Activated CD4-positive, alpha-beta T cell treated with anti-CD3 and anti-CD28 coated beads for 48 hours (primary cell): ENCODE results near the gene MAFG.
"Not testable (repeated sequence)": the region's sequence is repeated elsewhere in the genome, so short reads cannot be mapped to it uniquely, and the experiment has no call there.

Experiments
- DNase-seq: peaks from one replicate; pipeline ENCODE4 v3.0.0-alpha.2; 2020

Gene MAFG

GRCh38 chr17:81922566-81923301 lies 4.8 kb downstream of the MAFG start:
- DNase-seq = no peak

- DNase-seq = no peak
These were observed 5.5 kb downstream of the MAFG start for GRCh38 chr17:81921996-81922565.

DNA sequence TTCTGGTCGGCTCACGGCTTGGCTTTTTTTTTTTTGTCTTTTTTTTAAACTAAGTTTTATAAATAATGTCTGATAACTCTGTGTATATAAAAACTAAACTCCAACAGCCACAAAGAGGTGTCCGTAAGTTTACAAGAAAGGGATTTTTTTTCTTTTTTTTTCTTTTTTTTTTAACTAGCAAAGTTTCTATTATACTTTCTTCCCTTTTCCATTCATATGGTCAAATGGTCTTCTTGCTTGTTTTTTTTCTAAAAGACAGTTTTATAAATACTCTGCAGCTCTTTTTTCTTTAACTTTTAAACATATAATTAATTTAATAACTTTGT lies 6.0 kb downstream of the MAFG start:
- DNase-seq = no peak

GRCh38 chr17:81920612-81921536 lies 6.7 kb downstream of the MAFG start:
- DNase-seq = no peak

DNA sequence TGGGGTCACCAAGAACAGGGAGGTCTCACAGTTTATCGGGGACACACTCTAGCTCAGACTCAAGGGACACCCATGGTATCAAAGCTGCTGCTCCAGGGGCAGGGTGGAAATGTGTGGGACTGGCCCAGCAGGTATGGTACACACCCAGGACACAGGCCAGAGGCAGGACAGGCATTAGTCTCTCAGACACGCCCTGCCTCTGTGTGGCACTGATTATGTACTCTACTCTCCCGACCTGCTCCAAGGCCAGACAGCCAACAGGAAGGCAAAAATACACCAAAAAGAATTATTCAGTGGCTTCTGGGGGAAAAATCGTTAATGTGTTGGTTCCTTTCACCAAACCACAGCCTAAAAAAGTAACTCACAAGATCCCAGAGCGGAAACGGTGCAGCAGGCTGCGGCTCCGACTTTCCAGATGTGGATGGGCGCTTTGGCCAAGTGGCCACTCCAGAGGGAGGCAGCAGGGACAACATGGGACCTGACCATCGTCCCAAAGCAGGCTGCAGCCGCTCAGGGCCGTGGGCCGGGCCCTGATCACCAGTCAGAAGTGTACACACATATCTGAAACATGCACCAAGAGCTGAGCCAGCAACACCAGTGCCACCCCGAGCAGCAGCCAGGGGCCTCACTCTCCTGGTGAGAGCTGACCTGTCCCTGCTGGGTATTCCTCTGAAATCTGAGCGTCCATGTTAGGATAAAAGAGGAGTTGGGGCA lies 8.5 kb downstream of the MAFG start:
- DNase-seq = no peak

DNA sequence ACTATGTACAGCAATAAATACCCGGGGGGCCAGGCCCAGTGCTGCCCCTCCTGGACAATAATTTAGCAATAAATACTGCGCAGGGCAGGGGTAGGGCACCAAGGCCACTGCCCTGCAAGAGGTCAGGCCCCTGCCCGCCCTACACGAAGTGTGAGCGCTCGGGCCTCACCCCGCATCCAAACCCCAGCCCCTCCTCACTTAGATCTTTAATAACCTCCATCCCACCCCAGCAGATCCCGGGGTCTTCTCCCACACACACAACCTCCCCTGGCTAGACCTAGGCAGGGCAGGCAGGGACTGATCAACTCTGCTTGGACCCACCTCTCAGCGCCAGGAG lies 9.2 kb downstream of the MAFG start:
- not testable (repeated sequence) for DNase-seq

- peak; percentile 85 for DNase-seq
These were observed 9.8 kb downstream of the MAFG start, which contains the start of gene SIRT7 for GRCh38 chr17:81917565-81918332. TSS of gene SIRT7 (minus strand) at chr17:81918176. CDS start at chr17:81918131, 45 bp downstream.

DNA sequence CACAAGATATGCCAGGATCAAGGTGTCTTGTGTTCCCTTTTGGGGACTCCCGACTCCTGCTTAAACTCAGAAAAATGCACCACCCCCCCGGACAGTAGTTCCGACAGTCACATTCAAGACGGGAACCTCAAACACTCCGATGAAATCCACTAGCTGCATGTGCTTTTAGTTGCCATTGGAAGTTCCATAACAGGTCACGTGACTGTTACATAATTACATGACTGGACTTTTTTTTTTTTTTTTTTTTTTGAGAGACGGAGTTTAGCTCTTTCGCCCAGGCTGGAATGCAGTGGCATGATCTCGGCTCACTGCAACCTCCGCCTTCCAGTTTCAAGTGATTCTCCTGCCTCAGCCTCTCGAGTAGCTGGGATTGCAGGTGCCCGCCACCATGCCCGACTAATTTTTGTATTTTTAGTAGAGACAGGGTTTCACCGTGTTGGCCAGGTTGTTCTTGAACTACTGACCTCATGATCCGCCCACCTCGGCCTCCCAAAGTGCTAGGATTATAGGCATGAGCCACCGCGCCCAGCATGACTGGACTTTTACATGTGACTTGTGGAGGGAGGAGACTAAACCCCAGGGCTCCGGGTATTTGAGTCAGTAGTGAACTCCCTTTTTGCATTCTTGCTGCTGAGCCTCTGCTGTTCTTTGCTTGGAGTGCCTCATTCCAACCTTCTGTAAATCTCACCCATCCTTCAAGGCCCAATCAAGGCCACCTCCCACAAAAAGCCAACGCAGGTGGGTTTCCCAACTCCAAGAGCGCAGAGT lies 11.1 kb downstream of the MAFG start:
- DNase-seq = peak; percentile 42

DNA sequence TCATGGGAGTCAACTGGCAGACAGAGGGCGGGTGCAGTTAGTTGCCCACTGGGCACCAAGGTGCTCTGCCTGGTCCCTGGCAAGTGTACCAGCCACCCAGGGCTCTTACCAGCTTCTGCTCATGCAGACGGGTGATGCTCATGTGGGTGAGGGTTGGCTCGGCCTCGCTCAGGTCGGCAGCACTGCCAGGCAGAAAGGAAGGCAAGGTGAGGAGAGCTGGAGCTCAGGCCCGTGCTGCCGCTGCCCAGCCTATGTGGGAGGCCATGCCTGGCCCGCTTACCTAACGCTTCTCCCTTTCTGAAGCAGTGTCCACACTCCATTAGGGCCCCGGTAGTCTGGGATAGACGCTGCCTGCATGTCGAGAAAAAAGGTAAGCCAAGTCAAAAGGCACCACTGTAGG lies 12.2 kb downstream of the MAFG start:
- no peak for DNase-seq

DNA sequence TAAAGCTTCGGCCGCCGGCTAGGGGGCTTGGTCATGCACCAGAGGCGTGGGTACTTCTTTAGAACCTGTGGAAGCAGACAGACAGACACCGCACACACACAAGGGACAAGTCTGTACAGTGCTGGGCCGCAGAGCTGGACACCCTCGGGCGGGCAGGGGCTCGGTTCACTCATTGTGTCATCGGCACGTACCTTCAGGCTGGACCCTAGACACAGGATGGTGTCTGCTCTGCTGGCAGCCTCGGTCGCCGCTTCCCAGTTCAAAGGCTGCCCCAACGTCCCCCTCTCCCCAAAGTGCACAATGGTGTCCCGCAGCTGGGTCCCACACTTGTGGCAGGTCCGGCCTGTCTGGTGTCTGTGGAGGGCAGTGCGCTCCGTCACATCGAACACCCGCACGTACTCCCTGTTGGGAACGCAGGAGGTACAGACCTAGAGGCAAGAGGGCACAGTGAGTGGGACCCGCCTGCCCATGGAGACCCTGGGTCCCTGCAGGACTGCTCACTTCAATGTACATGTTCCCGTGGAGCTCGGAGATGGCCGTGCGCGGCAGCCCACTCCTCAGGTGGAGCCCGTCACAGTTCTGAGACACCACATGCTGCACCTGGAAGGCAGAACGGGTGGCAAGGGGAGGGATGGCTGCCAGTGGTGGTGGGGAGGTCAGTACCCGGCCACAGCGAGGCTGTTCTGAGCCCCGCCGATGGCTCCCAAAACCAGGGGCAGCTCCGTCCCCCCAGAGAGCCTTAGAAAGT lies 13.3 kb downstream of the MAFG start:
- no peak for DNase-seq

DNA sequence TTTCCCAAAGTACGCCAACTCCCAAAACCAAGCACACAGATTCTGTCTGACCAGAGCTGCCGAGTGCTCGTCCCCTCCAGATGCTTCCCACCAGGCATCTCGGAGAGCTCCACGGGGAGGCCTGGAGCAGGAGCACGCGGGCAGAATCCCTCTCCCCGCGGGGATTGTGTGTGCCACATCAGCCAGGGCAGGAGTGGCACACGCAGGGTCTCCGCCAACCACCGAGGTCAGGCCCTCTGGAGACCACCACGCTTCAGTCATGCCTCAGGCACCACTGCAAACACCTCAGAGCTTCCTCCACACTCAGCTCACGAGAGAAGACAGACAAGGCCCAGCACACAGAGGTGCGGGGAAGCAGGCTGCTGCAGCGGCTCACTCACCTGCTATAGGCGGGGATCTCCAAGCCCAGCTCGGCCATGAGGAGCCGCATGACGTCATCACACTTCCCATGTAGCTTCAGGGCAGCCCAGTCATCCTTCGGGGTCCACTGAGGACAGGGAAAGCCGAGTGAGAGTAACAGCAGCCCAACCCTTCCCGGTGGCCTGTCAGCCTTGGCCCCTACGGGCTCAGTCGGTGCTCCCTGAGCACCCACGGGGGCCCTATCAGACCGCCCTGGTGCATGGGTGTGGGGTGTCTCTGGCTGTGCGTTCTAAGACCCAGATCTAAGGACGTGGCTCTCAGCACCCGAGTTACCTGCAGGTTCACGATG lies 14.0 kb downstream of the MAFG start:
- no peak for DNase-seq

- no peak for DNase-seq
These were observed 14.9 kb downstream of the MAFG start for GRCh38 chr17:81912441-81913309.

GRCh38 chr17:81911969-81912368 lies 15.6 kb downstream of the MAFG start:
- no peak for DNase-seq

DNA sequence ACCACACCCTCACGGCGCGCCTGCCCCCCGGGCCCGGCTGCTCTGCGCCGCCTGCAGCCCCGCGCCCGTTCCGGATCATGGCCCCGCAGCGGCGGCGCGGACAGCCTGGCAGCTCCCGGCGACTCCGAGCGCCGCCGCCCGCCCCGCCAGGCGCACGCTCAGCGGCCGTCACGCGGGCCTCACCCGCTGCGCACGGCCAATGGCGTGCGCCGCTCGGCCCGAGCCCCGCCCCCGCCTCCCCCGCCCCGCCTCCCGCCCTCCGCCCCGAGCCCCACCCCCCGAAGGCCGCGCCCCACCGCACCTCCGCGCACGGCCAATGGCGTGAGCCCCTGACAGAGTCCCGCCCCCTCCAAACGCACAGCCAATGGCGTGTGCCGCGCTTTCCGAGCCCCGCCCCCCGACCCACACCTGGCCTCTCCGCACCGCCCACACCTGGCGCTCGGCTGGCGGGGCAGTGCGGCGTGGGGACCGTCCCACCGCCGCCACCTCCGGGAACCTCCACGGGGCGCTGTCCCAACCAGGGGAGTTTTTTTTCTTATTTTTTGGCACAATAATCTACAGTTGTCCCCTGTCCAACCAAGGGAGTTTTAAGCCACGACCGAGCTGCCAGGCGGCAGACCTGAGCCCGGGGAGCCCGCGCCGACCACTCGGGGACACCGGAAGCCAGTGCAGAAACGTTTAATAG lies 16.1 kb downstream of the MAFG start, which contains the start of gene PCYT2:
PCYT2 (minus strand) TSS at position 123 of the 685 bp plus-strand sequence; CDS start at position 79, 44 bp downstream.
- peak; percentile 96 for DNase-seq

DNA sequence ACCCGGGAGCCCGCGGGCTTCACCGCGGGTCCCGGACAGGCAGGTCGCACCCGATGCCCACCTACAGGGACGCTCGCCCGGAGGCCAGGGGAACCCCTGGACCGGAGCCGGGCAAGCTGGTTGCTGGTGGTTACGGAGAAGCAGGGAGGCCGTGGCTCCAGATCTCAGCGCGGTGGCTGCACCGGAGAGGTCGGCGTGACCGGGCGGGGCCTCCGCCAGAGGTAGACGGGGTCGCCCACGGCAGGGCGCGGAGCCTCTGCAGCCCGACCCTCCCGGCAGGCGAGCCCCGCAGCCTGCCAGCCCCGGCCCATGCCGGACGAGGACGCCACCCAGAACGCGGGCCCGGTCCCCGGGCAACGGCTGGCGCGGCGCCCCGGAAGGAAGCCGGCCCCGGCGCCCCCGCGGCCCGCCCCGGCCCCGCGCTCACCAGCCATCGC lies 16.7 kb downstream of the MAFG start:
- DNase-seq = peak; percentile 36

- no peak for DNase-seq
These were observed 17.3 kb downstream of the MAFG start for GRCh38 chr17:81909966-81910839.

GRCh38 chr17:81909231-81909630 lies 18.3 kb downstream of the MAFG start:
- no peak for DNase-seq
